SK-N-SH treated with all-trans-retinoic acid at 6 μM for 48 hours (cell line): ENCODE data around the gene CTBP2.
A peak's percentile ranks its signal among the peaks of the same experiment; 100 is the strongest.

Experiments used
- ATAC-seq: fragments of 200-7000 bp; cut with Tn5 transposase; 3 replicates; pipeline ENCODE4 v1.9.1; 2020; ENCODE audit warnings: mild to moderate bottlenecking, moderate library complexity
- CSDC2 ChIP-seq: fragments of 250-450 bp; sonication (Bioruptor Pico); IDR thresholded peaks from 2 replicates; pipeline ENCODE4 v1.5.0; 2020; ENCODE audit warnings: mild to moderate bottlenecking, moderate library complexity
- ESRRG ChIP-seq: fragments of 250-450 bp; sonication (Bioruptor Pico); IDR thresholded peaks from 2 replicates; pipeline ENCODE4 v1.6.1; 2021; ENCODE audit warnings: mild to moderate bottlenecking
- ISL1 ChIP-seq: fragments of 250-450 bp; sonication (Bioruptor Pico); IDR thresholded peaks from 2 replicates; pipeline ENCODE4 v2.1.2; 2022; ENCODE audit warnings: mild to moderate bottlenecking, moderate library complexity
- OSR1 ChIP-seq: fragments of 250-450 bp; sonication (Bioruptor Pico); IDR thresholded peaks from 2 replicates; pipeline ENCODE4 v1.8.0; 2022; ENCODE audit warnings: moderate library complexity, mild to moderate bottlenecking, inconsistent platforms
- RARB ChIP-seq: fragments of 250-450 bp; sonication (Bioruptor Pico); IDR thresholded peaks from 2 replicates; pipeline ENCODE4 v1.8.0; 2021; ENCODE audit warnings: mild to moderate bottlenecking, moderate library complexity
- SNAI2 ChIP-seq: fragments of 250-450 bp; sonication (Bioruptor Pico); IDR thresholded peaks from 2 replicates; pipeline ENCODE4 v1.5.0; 2020; ENCODE audit warnings: mild to moderate bottlenecking, moderate library complexity
- TCF4 ChIP-seq: fragments of 250-450 bp; sonication (Bioruptor Pico); IDR thresholded peaks from 2 replicates; pipeline ENCODE4 v1.8.0; 2021; ENCODE audit warnings: mild to moderate bottlenecking, moderate library complexity, borderline replicate concordance
- ZFP3 ChIP-seq: fragments of 250-450 bp; sonication (Bioruptor Pico); IDR thresholded peaks from 2 replicates; pipeline ENCODE4 v1.5.0; 2020; ENCODE audit warnings: mild to moderate bottlenecking, moderate library complexity
- ZNF565 ChIP-seq: fragments of 450-650 bp; formaldehyde crosslinking; conservative IDR thresholded peaks from 2 replicates; pipeline ENCODE4 v1.5.0; 2020; ENCODE audit warnings: low read depth, mild to moderate bottlenecking, moderate library complexity
- ZNF70 ChIP-seq: fragments of 450-650 bp; formaldehyde crosslinking; IDR thresholded peaks from 2 replicates; pipeline ENCODE4 v1.5.0; 2020; ENCODE audit warnings: mild to moderate bottlenecking, moderate library complexity
- ZNF8 ChIP-seq: fragments of 450-650 bp; formaldehyde crosslinking; IDR thresholded peaks from 2 replicates; pipeline ENCODE4 v1.5.0; 2020; ENCODE audit warnings: mild to moderate bottlenecking, moderate library complexity
- TF ChIP-seq, protein P1 (sequence below): fragments of 250-450 bp; sonication (Bioruptor Pico); IDR thresholded peaks from 2 replicates; pipeline ENCODE4 v1.8.0; 2020; ENCODE audit warnings: mild to moderate bottlenecking, moderate library complexity, borderline replicate concordance
- TF ChIP-seq, protein P2 (sequence below): fragments of 250-450 bp; sonication (Bioruptor Pico); IDR thresholded peaks from 2 replicates; pipeline ENCODE4 v1.5.1; 2020; ENCODE audit warnings: low read depth, mild to moderate bottlenecking, moderate library complexity
- TF ChIP-seq, protein P3 (sequence below): fragments of 250-450 bp; sonication (Bioruptor Pico); IDR thresholded peaks from 2 replicates; pipeline ENCODE4 v1.8.0; 2021; ENCODE audit warnings: low read depth, mild to moderate bottlenecking, moderate library complexity, borderline replicate concordance
- TF ChIP-seq, protein P4 (sequence below): fragments of 250-450 bp; sonication (Bioruptor Pico); IDR thresholded peaks from 2 replicates; pipeline ENCODE4 v1.5.0; 2020; ENCODE audit warnings: mild to moderate bottlenecking, moderate library complexity

CTBP2 gene

DNA sequence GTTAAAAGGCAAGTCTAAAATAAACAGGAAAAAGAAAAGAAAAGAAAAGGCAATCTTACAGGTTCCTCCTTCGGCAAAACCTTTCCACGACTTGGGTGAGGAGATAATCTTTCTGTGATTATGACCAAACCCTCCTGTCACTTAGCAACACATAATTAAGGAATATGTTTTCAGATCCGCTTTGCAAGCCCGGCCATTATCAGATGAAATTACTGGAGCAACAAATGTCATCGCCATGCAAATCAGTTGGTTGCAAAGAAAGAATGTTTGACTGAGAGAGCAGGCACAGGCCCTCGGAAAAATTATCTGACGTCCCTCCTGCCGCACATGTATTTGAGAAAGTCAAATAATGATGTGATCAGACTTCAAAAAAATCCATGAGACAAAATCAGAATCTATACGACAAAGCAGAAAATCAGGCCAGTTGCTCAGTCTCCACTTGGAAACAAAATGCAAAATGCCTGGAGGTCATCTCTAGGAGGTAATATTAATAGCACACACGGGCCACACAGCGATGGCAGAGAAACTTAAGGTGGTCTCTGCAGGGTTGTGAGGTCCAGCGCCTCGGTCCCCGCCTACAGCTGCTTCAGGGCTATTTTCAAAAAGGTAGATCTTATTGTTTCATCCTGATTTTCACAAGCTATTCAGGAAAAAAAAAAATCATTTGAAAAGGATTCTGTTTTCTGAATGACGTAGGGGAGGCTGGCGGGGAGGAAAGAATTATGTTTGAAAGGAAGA is 135.7 kb downstream of the CTBP2 start:
- ATAC-seq: peak; percentile 61
- TF ChIP-seq, protein P1, sequence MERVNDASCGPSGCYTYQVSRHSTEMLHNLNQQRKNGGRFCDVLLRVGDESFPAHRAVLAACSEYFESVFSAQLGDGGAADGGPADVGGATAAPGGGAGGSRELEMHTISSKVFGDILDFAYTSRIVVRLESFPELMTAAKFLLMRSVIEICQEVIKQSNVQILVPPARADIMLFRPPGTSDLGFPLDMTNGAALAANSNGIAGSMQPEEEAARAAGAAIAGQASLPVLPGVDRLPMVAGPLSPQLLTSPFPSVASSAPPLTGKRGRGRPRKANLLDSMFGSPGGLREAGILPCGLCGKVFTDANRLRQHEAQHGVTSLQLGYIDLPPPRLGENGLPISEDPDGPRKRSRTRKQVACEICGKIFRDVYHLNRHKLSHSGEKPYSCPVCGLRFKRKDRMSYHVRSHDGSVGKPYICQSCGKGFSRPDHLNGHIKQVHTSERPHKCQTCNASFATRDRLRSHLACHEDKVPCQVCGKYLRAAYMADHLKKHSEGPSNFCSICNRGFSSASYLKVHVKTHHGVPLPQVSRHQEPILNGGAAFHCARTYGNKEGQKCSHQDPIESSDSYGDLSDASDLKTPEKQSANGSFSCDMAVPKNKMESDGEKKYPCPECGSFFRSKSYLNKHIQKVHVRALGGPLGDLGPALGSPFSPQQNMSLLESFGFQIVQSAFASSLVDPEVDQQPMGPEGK (CRISPR knock-in tag): no peak
- TF ChIP-seq, protein P2, sequence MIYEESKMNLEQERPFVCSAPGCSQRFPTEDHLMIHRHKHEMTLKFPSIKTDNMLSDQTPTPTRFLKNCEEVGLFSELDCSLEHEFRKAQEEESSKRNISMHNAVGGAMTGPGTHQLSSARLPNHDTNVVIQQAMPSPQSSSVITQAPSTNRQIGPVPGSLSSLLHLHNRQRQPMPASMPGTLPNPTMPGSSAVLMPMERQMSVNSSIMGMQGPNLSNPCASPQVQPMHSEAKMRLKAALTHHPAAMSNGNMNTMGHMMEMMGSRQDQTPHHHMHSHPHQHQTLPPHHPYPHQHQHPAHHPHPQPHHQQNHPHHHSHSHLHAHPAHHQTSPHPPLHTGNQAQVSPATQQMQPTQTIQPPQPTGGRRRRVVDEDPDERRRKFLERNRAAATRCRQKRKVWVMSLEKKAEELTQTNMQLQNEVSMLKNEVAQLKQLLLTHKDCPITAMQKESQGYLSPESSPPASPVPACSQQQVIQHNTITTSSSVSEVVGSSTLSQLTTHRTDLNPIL (CRISPR knock-in tag): 0 out of 2 replicates have a peak, but pooled peaks have one; percentile 8

DNA sequence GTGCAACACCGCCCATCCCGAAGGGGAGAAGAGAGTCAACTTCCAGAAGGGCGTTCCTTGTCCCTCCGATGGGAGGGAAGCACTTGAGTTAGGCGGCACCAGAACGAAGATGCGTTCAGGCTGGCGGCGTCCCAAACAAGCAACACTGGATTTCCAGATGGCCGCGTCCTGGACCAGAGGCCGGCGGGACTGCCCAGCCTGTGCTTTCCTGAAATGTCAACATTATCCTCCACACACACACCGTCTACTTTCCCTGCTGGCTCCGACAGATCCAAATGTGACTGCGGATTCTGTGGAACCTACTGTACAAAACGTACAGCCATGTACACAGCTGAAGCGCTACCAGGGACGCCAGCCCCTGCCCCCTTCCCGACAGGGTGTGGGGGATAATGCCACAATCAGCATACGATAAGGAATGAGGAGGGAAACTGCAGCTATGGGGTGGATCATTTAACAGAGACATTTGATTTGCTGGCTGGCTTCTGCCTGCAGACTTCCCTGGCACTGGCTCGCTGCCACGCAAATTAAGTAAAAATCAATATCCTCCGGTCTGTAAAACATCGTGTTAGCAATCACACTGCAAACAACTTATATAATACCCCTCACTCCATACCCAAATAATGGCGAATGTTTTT is 136.4 kb downstream of the CTBP2 start:
- TF ChIP-seq CSDC2 (CRISPR knock-in tag) (no peak), TCF4 (CRISPR knock-in tag) (0 out of 2 replicates have a peak, but pooled peaks have one; percentile 13), ZNF70 (CRISPR knock-in tag) (peak; percentile 65; the same call in 1 of the 2 replicates)
- ATAC-seq: peak; percentile 57

DNA sequence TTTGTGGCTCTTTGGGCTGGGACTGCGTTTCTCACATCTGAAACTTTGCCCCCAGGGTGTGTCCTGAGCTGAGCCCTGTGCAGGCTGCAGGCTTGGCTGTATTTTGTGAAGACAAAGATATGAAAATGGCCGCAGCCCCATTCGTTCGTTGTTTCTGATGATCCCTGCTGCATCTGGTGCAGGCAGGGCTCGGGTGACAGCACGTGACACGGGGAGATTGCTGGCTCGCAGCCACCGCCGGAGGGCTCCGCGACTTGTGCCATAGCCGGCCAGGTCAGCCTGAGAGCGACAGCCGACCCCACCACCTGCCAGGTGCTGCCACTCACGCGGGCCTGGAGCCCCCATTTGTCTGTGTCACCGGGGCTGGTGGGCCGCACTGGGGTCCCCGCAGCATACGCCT is 137.1 kb downstream of the CTBP2 start:
- ATAC-seq: no peak; the same call in 2 of the 3 replicates

DNA sequence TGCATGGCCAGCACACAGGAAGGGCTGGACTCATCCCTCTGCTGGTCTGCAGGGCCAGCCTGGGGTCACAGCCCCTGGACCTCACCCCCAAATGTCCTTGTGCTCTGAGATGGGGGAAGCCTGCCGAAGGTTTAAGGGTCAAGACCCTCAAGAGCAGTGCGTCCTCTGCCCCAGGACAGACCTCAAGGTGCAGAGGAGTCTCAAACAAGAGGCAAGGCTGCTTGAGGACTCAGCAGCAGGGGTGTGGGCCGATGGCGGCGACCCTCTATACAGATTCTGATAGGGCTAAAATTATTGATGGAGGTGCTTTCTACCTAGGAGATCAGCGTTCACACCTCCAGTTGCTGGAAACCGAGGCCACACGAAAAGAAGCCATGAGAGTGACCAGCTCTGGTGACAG is 137.7 kb downstream of the CTBP2 start:
- ATAC-seq: no peak
- TF ChIP-seq RARB (CRISPR knock-in tag): no peak
- no peak for TF ChIP-seq ZNF565 (CRISPR knock-in tag)
- no peak for TF ChIP-seq OSR1
- no peak for TF ChIP-seq ZNF8 (CRISPR knock-in tag)
- TF ChIP-seq, protein P3, sequence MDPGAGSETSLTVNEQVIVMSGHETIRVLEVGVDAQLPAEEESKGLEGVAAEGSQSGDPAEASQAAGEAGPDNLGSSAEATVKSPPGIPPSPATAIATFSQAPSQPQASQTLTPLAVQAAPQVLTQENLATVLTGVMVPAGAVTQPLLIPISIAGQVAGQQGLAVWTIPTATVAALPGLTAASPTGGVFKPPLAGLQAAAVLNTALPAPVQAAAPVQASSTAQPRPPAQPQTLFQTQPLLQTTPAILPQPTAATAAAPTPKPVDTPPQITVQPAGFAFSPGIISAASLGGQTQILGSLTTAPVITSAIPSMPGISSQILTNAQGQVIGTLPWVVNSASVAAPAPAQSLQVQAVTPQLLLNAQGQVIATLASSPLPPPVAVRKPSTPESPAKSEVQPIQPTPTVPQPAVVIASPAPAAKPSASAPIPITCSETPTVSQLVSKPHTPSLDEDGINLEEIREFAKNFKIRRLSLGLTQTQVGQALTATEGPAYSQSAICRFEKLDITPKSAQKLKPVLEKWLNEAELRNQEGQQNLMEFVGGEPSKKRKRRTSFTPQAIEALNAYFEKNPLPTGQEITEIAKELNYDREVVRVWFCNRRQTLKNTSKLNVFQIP: no peak
- no peak for TF ChIP-seq ISL1
- TF ChIP-seq SNAI2 (CRISPR knock-in tag): no peak
- no peak for TF ChIP-seq CSDC2 (CRISPR knock-in tag)
- TF ChIP-seq, protein P1 (CRISPR knock-in tag): no peak
- no peak for TF ChIP-seq ESRRG (CRISPR knock-in tag)
- TF ChIP-seq, all 23 proteins: peak for 0

More for the DNA sequence above, 137.1 kb downstream of the CTBP2 start:
- TF ChIP-seq, protein P3: no peak
- TF ChIP-seq, protein P4, sequence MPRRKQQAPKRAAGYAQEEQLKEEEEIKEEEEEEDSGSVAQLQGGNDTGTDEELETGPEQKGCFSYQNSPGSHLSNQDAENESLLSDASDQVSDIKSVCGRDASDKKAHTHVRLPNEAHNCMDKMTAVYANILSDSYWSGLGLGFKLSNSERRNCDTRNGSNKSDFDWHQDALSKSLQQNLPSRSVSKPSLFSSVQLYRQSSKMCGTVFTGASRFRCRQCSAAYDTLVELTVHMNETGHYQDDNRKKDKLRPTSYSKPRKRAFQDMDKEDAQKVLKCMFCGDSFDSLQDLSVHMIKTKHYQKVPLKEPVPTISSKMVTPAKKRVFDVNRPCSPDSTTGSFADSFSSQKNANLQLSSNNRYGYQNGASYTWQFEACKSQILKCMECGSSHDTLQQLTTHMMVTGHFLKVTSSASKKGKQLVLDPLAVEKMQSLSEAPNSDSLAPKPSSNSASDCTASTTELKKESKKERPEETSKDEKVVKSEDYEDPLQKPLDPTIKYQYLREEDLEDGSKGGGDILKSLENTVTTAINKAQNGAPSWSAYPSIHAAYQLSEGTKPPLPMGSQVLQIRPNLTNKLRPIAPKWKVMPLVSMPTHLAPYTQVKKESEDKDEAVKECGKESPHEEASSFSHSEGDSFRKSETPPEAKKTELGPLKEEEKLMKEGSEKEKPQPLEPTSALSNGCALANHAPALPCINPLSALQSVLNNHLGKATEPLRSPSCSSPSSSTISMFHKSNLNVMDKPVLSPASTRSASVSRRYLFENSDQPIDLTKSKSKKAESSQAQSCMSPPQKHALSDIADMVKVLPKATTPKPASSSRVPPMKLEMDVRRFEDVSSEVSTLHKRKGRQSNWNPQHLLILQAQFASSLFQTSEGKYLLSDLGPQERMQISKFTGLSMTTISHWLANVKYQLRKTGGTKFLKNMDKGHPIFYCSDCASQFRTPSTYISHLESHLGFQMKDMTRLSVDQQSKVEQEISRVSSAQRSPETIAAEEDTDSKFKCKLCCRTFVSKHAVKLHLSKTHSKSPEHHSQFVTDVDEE (CRISPR knock-in tag): 0 out of 2 replicates have a peak, but pooled peaks have one; percentile 39
- TF ChIP-seq ZFP3 (no peak), TCF4 (CRISPR knock-in tag) (peak; percentile 39; the same call in 1 of the 2 replicates)
